ENCODE data around the gene GNG11.
A peak's percentile ranks its signal among the peaks of the same experiment; 100 is the strongest.

The GNG11 gene

DNA sequence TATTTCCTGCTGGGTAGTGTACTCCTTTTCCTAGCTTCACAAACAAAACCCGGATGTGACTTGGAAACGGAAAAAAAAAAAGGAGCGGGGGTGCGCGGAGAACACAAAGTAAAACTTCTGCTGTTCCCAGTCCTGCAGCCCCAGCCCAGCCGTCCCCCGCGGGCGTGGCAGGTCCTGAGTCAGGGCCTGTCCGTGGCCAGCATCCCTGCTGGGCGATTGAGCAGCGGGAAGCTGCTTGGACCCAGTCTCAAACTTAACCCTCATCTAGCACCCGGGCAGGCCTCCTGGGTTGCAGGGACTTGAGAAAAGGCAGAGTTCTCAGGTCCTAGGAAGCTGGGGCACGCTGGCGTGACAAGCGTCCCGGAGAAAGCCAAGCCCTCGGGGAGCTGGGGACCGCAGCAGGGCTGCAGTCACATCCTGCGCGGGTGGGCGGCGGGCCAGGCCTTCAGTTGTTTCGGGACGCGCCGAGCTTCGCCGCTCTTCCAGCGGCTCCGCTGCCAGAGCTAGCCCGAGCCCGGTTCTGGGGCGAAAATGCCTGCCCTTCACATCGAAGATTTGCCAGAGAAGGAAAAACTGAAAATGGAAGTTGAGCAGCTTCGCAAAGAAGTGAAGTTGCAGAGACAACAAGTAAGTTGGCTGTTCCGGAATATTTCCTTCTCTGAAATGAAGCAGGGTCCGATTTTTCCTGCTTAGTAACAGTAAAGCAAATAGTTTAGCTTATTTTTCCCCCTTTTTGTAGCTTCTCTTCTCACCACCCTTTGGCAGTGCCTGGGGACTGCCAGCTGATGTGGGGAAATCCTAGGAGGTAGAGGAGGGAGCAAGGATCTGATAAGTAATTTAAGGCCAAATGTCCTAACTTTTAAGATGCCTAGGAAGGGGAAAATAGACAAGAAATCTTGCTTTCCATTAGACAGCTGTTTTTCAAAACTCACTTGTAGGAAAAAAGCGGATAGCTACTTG is at the start of gene GNG11:
GNG11 (plus strand) TSS at position 129 of the 960 bp plus-strand sequence; CDS start at position 532, 403 bp downstream.
- TF ChIP-seq SUZ12 (IDR thresholded peaks at IDR 0.05; ENCODE audit: extremely low read depth, insufficient read depth, insufficient read length), result no peak
- no peak for TF ChIP-seq ZNF274 (IDR thresholded peaks at IDR 0.05; ENCODE audit: low read depth, low read length)
- no peak for TF ChIP-seq YY1 (IDR thresholded peaks at IDR 0.05; ENCODE audit: insufficient read depth, insufficient read length)
- Histone ChIP-seq H3K4me1 (ENCODE audit: insufficient read depth, insufficient read length) (no peaks in the 10 kb centered on the region), H3K27me3 (ENCODE audit: insufficient read depth, insufficient read length) (no peaks in the 10 kb centered on the region), H3K9me3 (ENCODE audit: insufficient read depth, low read length) (no peaks in the 10 kb centered on the region), H3K9ac (ENCODE audit: insufficient read length, low read depth) (peak within 1 kb of the TSS; percentile 70), H3K4me3 (ENCODE audit: insufficient read length, low read depth) (peak within 1 kb of the TSS; percentile 46), H3K36me3 (ENCODE audit: insufficient read depth, insufficient read length, low read length) (peaks cover 4% of the 10 kb centered on the region)
- DNase-seq (ENCODE audit: low read depth, low spot score), result peak; percentile 33

DNA sequence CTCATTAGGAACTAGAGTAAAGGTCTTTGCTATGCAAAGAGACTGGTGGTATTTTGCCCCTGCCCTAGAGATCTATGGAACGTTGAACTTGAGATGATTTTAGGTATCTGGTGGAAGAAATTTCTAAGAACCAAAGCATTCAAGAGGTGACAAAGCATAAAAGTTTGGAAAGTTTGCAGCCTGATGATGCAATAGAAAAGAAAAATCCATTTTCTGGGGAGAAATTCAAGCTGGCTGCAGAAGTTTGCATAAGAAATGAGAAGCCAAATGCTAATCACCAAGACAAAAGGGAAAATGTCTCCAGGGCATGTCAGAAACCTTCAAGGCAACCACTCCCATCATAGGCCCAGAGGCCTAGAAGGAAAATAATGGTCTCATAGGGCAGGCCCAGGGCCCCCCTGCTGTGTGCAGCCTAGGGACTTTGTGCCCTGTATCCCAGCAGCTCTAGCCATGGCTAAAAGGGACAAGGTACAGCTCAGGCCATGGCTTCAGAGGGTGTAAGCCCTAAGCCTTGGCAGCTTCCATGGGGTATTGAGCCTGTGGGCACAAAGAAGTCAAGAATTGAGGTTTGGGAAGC is 47.4 kb upstream of the GNG11 start:
- Histone ChIP-seq H3K36me3 (ENCODE audit: insufficient read depth, insufficient read length, low read length) (no peaks in the 10 kb centered on the region), H3K4me3 (ENCODE audit: insufficient read length, low read depth) (no peak overlapping the region)

DNA sequence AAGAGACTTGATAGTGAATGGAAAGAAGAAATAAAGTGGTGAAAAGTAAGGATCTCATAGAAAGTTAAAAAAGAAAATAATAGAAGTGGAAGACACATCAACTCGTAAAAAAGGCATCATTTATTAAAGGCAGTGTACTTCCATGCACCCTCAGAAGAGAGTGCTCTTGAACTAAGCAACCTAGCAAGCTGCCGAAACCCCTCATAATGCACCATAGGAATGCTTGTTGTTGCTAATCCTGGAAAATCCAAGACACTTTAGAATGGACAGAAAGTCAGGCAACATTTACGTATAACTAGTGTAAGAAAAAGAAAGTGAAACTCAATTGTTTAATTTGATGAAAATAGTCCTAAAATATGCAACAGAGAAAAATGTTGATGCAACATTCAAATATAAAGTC is 43.8 kb upstream of the GNG11 start:
- Histone ChIP-seq H3K4me3 (ENCODE audit: insufficient read length, low read depth) (no peak overlapping the region), H3K36me3 (ENCODE audit: insufficient read depth, insufficient read length, low read length) (no peaks in the 10 kb centered on the region), H3K4me1 (ENCODE audit: insufficient read depth, insufficient read length) (no peaks in the 10 kb centered on the region), H3K9me3 (ENCODE audit: insufficient read depth, low read length) (peaks cover 33% of the 10 kb centered on the region), H3K9ac (ENCODE audit: insufficient read length, low read depth) (no peak overlapping the region), H3K27me3 (ENCODE audit: insufficient read depth, insufficient read length) (no peaks in the 10 kb centered on the region)
- TF ChIP-seq SUZ12 (IDR thresholded peaks at IDR 0.05; ENCODE audit: extremely low read depth, insufficient read depth, insufficient read length) (no peak), YY1 (IDR thresholded peaks at IDR 0.05; ENCODE audit: insufficient read depth, insufficient read length) (no peak), ZNF274 (IDR thresholded peaks at IDR 0.05; ENCODE audit: low read depth, low read length) (no peak)
- DNase-seq (ENCODE audit: low read depth, low spot score), result no peak

More for the DNA sequence above, 47.4 kb upstream of the GNG11 start:
- H3K9ac ChIP-seq (ENCODE audit: insufficient read length, low read depth), result no peak overlapping the region
- H3K27me3 ChIP-seq (ENCODE audit: insufficient read depth, insufficient read length), result no peaks in the 10 kb centered on the region
- no peak for TF ChIP-seq YY1 (IDR thresholded peaks at IDR 0.05; ENCODE audit: insufficient read depth, insufficient read length)
- TF ChIP-seq ZNF274 (IDR thresholded peaks at IDR 0.05; ENCODE audit: low read depth, low read length), result no peak
- TF ChIP-seq SUZ12 (IDR thresholded peaks at IDR 0.05; ENCODE audit: extremely low read depth, insufficient read depth, insufficient read length), result no peak
- peak; percentile 67 for DNase-seq (ENCODE audit: low read depth, low spot score)
- H3K4me1 ChIP-seq (ENCODE audit: insufficient read depth, insufficient read length), result no peaks in the 10 kb centered on the region
- peaks cover 34% of the 10 kb centered on the region for H3K9me3 ChIP-seq (ENCODE audit: insufficient read depth, low read length)

DNA sequence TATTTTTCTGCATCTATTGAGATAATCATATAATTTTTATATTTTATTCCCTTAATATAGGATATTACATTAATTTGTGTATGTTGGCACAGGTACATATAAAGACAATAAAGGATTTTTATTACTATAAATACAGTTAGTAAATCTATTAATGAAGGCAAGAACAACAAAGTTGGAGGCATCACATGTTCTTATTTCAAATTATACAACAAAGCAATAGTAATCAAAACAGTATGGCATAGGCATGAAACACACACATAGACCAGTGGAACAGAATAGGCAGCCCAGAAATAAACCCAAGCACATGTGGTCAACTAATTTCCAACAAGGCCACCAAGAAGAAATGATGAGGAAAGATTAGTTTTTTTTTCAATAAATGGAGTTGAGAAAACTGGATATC is 42.2 kb upstream of the GNG11 start:
- Histone ChIP-seq H3K9ac (ENCODE audit: insufficient read length, low read depth) (no peak overlapping the region), H3K9me3 (ENCODE audit: insufficient read depth, low read length) (peaks cover 18% of the 10 kb centered on the region), H3K36me3 (ENCODE audit: insufficient read depth, insufficient read length, low read length) (no peaks in the 10 kb centered on the region), H3K4me1 (ENCODE audit: insufficient read depth, insufficient read length) (no peaks in the 10 kb centered on the region), H3K4me3 (ENCODE audit: insufficient read length, low read depth) (no peak overlapping the region), H3K27me3 (ENCODE audit: insufficient read depth, insufficient read length) (no peaks in the 10 kb centered on the region)
- DNase-seq (ENCODE audit: low read depth, low spot score), result no peak
- TF ChIP-seq SUZ12 (IDR thresholded peaks at IDR 0.05; ENCODE audit: extremely low read depth, insufficient read depth, insufficient read length) (no peak), ZNF274 (IDR thresholded peaks at IDR 0.05; ENCODE audit: low read depth, low read length) (no peak), YY1 (IDR thresholded peaks at IDR 0.05; ENCODE audit: insufficient read depth, insufficient read length) (no peak)

DNA sequence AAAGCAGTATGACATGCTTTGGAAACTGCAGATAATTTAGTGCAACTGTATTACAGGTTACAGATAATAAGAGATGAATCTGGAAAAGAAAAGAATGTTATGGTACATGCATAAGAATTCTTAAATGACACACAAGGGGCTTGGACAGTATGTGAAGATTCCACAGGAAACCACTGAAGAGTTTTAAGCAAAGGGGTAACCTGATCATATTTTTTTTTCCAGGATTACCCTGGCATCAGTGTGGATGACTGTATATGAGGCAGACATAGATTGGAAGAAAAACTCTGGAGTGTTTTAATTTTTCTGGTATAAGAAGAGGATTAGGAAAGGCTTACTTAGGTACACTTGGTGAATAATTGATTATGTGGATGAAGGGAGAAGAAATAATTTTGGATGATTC is 39.1 kb upstream of the GNG11 start:
- H3K9me3 ChIP-seq (ENCODE audit: insufficient read depth, low read length), result no peaks in the 10 kb centered on the region
- H3K9ac ChIP-seq (ENCODE audit: insufficient read length, low read depth), result no peak overlapping the region
- DNase-seq (ENCODE audit: low read depth, low spot score), result no peak
- no peak for TF ChIP-seq YY1 (IDR thresholded peaks at IDR 0.05; ENCODE audit: insufficient read depth, insufficient read length)
- TF ChIP-seq ZNF274 (IDR thresholded peaks at IDR 0.05; ENCODE audit: low read depth, low read length), result no peak
- TF ChIP-seq SUZ12 (IDR thresholded peaks at IDR 0.05; ENCODE audit: extremely low read depth, insufficient read depth, insufficient read length), result no peak
- H3K4me3 ChIP-seq (ENCODE audit: insufficient read length, low read depth), result no peak overlapping the region
- peaks cover 11% of the 10 kb centered on the region for H3K36me3 ChIP-seq (ENCODE audit: insufficient read depth, insufficient read length, low read length)
- H3K27me3 ChIP-seq (ENCODE audit: insufficient read depth, insufficient read length), result no peaks in the 10 kb centered on the region
- H3K4me1 ChIP-seq (ENCODE audit: insufficient read depth, insufficient read length), result no peaks in the 10 kb centered on the region

DNA sequence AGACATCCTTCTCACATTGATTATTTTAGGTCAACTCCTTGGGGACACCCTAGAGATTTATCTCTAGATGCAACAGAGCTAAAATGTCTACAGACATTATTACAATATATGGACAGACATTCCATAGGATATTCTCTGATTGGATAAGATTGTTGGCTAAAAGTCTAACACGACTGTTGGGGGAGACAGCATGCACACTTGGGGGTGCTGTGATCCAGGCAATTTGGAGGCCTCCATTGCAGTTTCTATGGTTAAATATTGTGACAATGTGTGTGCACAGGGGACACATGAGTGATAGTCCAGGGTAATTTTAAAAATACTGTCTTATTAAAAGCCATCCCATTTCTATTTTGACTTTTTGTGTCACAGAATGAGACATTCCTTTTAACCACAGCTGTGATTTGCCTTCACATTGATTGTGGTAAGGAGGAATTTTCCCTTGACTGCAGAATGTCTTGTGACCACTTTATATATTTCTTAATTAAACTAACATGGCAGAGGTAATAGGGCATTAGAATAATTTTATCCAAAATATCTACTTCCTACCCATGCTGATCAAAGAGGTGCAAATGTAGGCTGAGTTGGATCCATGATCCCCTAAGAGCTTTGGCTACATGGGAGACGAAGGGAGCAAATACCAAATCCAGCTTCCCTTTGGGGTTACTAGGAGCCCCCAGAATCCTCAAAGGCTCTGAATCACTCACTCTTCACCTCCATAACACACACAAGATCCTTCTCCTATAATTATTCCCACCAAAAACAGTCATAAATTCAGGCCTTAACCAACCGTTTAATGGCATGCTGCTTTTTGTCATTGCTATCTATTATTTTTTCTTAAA is 38.2 kb upstream of the GNG11 start:
- Histone ChIP-seq H3K27me3 (ENCODE audit: insufficient read depth, insufficient read length) (no peaks in the 10 kb centered on the region), H3K9me3 (ENCODE audit: insufficient read depth, low read length) (no peaks in the 10 kb centered on the region), H3K4me1 (ENCODE audit: insufficient read depth, insufficient read length) (no peaks in the 10 kb centered on the region), H3K4me3 (ENCODE audit: insufficient read length, low read depth) (no peak overlapping the region), H3K9ac (ENCODE audit: insufficient read length, low read depth) (no peak overlapping the region), H3K36me3 (ENCODE audit: insufficient read depth, insufficient read length, low read length) (peaks cover 11% of the 10 kb centered on the region)
- TF ChIP-seq YY1 (IDR thresholded peaks at IDR 0.05; ENCODE audit: insufficient read depth, insufficient read length), result no peak
- no peak for TF ChIP-seq ZNF274 (IDR thresholded peaks at IDR 0.05; ENCODE audit: low read depth, low read length)
- TF ChIP-seq SUZ12 (IDR thresholded peaks at IDR 0.05; ENCODE audit: extremely low read depth, insufficient read depth, insufficient read length), result no peak
- DNase-seq (ENCODE audit: low read depth, low spot score), result no peak
